Uterus (tissue), 2 donors: ENCODE measurements around the gene GDPGP1.

Source experiments
- POLR2A ChIP-seq, 2 donors: fragments of 450-650 bp; IDR thresholded peaks; one replicate each; pipeline ENCODE4 v1.6.1; 2016; ENCODE audit warnings: antibody characterized with exemption in 2 of 2, mild to moderate bottlenecking in 1 of 2, moderate library complexity in 1 of 2
- TF ChIP-seq, protein P1 (sequence below), 4 experiments: fragments of 200-600 bp in 2 of 4; fragments of 450-650 bp in 2 of 4; sonication (generic) in 2 of 4; IDR thresholded peaks; one replicate each; pipeline ENCODE4 v1.5.1; 2016 to 2019; ENCODE audit warnings: antibody characterized with exemption in 4 of 4, mild to moderate bottlenecking in 2 of 4, moderate library complexity in 1 of 4

DNA sequence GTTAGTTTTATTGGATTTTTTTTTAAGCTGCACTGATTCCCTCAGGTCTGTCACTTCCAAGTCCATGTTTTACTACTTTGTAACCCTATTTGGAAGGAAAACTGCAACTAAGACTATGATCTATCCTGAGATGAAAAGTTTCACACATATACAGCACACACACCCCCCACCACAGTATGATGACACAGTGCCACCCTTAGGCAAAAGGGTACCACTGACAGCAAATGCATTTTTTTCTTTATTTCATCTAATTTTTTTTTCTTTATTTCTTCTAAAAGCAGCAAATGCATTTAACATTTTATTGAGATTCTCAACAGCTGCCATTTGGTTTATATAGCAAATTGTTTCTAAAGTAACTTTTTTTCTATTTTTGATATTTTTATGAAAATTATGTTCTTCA lies 52.7 kb downstream of the GDPGP1 start:
- no peak for TF ChIP-seq POLR2A (IDR thresholded peaks at IDR 0.05)
- TF ChIP-seq, protein P1, sequence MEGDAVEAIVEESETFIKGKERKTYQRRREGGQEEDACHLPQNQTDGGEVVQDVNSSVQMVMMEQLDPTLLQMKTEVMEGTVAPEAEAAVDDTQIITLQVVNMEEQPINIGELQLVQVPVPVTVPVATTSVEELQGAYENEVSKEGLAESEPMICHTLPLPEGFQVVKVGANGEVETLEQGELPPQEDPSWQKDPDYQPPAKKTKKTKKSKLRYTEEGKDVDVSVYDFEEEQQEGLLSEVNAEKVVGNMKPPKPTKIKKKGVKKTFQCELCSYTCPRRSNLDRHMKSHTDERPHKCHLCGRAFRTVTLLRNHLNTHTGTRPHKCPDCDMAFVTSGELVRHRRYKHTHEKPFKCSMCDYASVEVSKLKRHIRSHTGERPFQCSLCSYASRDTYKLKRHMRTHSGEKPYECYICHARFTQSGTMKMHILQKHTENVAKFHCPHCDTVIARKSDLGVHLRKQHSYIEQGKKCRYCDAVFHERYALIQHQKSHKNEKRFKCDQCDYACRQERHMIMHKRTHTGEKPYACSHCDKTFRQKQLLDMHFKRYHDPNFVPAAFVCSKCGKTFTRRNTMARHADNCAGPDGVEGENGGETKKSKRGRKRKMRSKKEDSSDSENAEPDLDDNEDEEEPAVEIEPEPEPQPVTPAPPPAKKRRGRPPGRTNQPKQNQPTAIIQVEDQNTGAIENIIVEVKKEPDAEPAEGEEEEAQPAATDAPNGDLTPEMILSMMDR (IDR thresholded peaks at IDR 0.05) = peak; percentile 20 to 33 (median 26)
